PC-3 (cell line): ENCODE data around the gene ZCCHC3. TPM values are rescaled to one million over a fixed set of nuclear protein-coding genes. Genes with fewer than 3 reads are reported as not detected.

Experiments
- ATAC-seq: fragments of 200-7000 bp; cut with Tn5 transposase; 2 replicates; pipeline ENCODE4 v1.9.1; 2020; ENCODE audit warnings: mild to moderate bottlenecking, moderate library complexity
- BruUV-seq: library from RNA; stranded (reverse); fragments of 400-500 nt; replicated peaks from 2 replicates; lab custom pipeline; 2021; lab: Mats Ljungman, UMichigan
- CTCF ChIA-PET: fragments of 300-600 bp; sonication (Branson Sonifier 250); formaldehyde crosslinking; loops from one replicate; lab custom pipeline; 2022; ENCODE audit warnings: antibody characterized with exemption; lab: Charles Lee
- POLR2A ChIA-PET: fragments of 300-600 bp; sonication (Branson Sonifier 250); formaldehyde crosslinking; loops from one replicate; lab custom pipeline; 2022; ENCODE audit warnings: antibody characterized with exemption; ENCODE audit not compliant: unreplicated experiment; lab: Charles Lee
- DNase-seq: peaks from one replicate; pipeline ENCODE4 v3.0.0-alpha.2; 2015
- H2AFZ ChIP-seq: fragments of 300-600 bp; sonication (generic); 2 replicates; pipeline ENCODE4 v1.6.0; 2016; ENCODE audit warnings: antibody characterized with exemption, low read length
- H3F3A ChIP-seq: fragments of 300-600 bp; sonication (generic); one replicate; pipeline ENCODE4 v1.6.0; 2017; ENCODE audit warnings: antibody characterized with exemption, low read length, control low read depth, mild to moderate bottlenecking; ENCODE audit not compliant: unreplicated experiment
- H3K27ac ChIP-seq: fragments of 300-600 bp; sonication (generic); 2 replicates; pipeline ENCODE4 v1.5.1; 2016; ENCODE audit warnings: mild to moderate bottlenecking, low read length
- H3K27me3 ChIP-seq: fragments of 300-600 bp; sonication (generic); 2 replicates; pipeline ENCODE4 v1.6.1; 2016; ENCODE audit warnings: low read length, mixed read lengths
- H3K36me3 ChIP-seq: fragments of 300-600 bp; sonication (generic); 2 replicates; pipeline ENCODE4 v1.6.1; 2016; ENCODE audit warnings: low read depth, mixed run types, low read length, mixed read lengths
- H3K4me1 ChIP-seq: fragments of 300-600 bp; sonication (generic); 2 replicates; pipeline ENCODE4 v1.5.1; 2016; ENCODE audit warnings: low read length; ENCODE audit not compliant: insufficient read depth
- H3K4me2 ChIP-seq: fragments of 300-600 bp; sonication (generic); 2 replicates; pipeline ENCODE4 v1.6.0; 2016; ENCODE audit warnings: low read length
- H3K4me3 ChIP-seq: fragments of 300-600 bp; sonication (generic); 2 replicates; pipeline ENCODE4 v1.5.1; 2016; ENCODE audit warnings: mild to moderate bottlenecking, low read length, mixed read lengths
- H3K79me2 ChIP-seq: fragments of 300-600 bp; sonication (generic); 2 replicates; pipeline ENCODE4 v1.6.1; 2017; ENCODE audit warnings: low read length, mixed read lengths
- H3K9ac ChIP-seq: fragments of 300-600 bp; sonication (generic); 2 replicates; pipeline ENCODE4 v1.6.0; 2016; ENCODE audit warnings: mild to moderate bottlenecking, low read length
- H3K9me2 ChIP-seq: fragments of 300-600 bp; sonication (generic); replicated peaks from 2 replicates; pipeline ENCODE4 v1.6.1; 2016; ENCODE audit warnings: mixed run types, low read length, mixed read lengths
- H3K9me3 ChIP-seq: fragments of 300-600 bp; sonication (generic); 2 replicates; pipeline ENCODE4 v1.6.1; 2016; ENCODE audit warnings: low read length, mixed read lengths
- H4K20me1 ChIP-seq: fragments of 300-600 bp; sonication (generic); 2 replicates; pipeline ENCODE4 v1.6.1; 2016; ENCODE audit warnings: low read length, mixed read lengths
- EZH2 ChIP-seq: fragments of 300-600 bp; sonication (generic); IDR thresholded peaks from one replicate; pipeline ENCODE4 v1.6.1; 2017; ENCODE audit warnings: antibody characterized with exemption, mild to moderate bottlenecking, low read length; ENCODE audit not compliant: unreplicated experiment
- EZH2phosphoT487 ChIP-seq: fragments of 300-600 bp; sonication (generic); IDR thresholded peaks from 2 replicates; pipeline ENCODE4 v1.6.1; 2018; ENCODE audit warnings: mild to moderate bottlenecking, antibody characterized with exemption, low read length, borderline replicate concordance
- intact Hi-C: fragments of 100-400 bp; cut with micrococcal nuclease; formaldehyde crosslinking; loops from 2 replicates; pipeline ENCODE4 v1.9.0; 2023
- total RNA-seq: library from RNA; depleted of rRNA; stranded (reverse); fragments of >200 nt; gene quantifications from 2 replicates; pipeline ENCODE4 v1.2.3, GENCODE V29; 2014
- TF ChIP-seq, protein P1 (sequence below): fragments of 300-600 bp; sonication (generic); conservative IDR thresholded peaks from 2 replicates; pipeline ENCODE4 v1.5.1; 2017; ENCODE audit warnings: antibody characterized with exemption, low read depth, mild to moderate bottlenecking, low read length

ZCCHC3 gene
- total RNA-seq, 1 experiment from 2014 or later, result 18.5 TPM

DNA sequence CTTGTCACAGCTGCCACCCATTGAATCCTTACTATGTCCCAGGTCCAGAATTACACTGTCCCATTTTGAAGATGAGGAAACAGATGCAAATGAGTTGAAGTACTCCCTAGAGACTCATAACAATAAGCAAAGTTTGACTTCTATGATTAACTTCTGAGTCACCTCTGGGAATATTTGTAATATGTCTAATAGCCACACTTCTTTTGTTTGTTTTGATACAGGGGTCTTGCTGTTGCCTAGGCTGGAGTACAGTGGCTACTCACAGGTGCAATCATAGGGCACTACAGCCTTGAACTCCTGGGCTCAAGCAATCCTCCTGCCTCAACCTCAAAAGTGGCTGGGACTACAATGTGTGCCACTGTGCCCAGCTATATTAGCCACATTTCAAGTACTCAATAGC, 16.6 kb downstream of the ZCCHC3 start:
- H3F3A ChIP-seq, result no peaks in the 10 kb centered on the region
- H3K36me3 ChIP-seq, result no peaks in the 10 kb centered on the region
- H4K20me1 ChIP-seq, result no peaks in the 10 kb centered on the region
- H2AFZ ChIP-seq, result no peak overlapping the region
- intact Hi-C loops, result no loop called here
- ATAC-seq (peak; percentile 99), DNase-seq (peak; percentile 97)
- no peak overlapping the region for H3K4me3 ChIP-seq
- TF ChIP-seq EZH2, result no peak
- TF ChIP-seq EZH2phosphoT487, result peak; percentile 79
- no peaks in the 10 kb centered on the region for H3K9me3 ChIP-seq
- no TSS peak for BruUV-seq
- H3K9ac ChIP-seq, result no peak overlapping the region
- no peaks in the 10 kb centered on the region for H3K79me2 ChIP-seq
- H3K9me2 ChIP-seq, result no peaks in the 10 kb centered on the region
- peak overlapping the region; percentile 23 for H3K4me2 ChIP-seq
- no peak overlapping the region for H3K27ac ChIP-seq
- ChIA-PET POLR2A (no interaction called here), CTCF (no interaction called here)
- peaks cover 13% of the 10 kb centered on the region for H3K4me1 ChIP-seq
- H3K27me3 ChIP-seq, result no peaks in the 10 kb centered on the region

DNA sequence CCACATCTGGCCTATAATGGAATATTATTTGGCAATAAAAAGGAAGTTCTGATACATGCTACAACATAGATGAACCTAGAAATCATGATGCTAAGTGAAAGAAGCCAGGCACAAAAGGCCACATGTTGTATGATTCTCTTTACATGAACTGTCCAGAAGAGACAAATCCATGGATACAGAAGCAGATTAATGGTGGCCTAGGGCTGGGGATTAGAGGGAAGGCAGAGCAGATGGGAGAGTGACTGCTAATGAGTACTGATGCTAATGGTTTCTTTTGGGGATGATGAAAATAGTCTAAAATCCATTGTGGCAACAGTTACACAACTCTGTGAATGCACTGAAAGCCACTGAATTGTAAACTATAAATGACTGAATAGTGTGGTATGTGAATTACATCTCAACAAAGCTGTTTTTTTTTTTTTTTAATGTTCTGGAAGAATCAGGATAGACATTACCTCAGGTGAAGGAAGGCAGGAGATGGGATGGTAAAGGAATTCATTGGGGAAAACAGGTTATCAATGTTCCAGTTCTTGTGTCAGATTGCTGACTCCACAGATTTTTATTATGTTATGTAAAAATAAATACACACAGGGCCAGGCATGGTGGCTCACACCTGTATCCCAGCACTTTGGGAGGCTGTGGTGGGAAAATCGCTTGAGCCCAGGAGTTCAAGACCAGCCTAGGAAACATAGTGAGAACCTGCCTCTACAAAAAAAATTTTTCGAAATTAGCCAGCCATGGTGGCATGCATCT, 19.1 kb downstream of the ZCCHC3 start:
- H3K36me3 ChIP-seq, result no peaks in the 10 kb centered on the region
- no peak for DNase-seq
- no peak overlapping the region for H3K9ac ChIP-seq
- TF ChIP-seq, protein P1, sequence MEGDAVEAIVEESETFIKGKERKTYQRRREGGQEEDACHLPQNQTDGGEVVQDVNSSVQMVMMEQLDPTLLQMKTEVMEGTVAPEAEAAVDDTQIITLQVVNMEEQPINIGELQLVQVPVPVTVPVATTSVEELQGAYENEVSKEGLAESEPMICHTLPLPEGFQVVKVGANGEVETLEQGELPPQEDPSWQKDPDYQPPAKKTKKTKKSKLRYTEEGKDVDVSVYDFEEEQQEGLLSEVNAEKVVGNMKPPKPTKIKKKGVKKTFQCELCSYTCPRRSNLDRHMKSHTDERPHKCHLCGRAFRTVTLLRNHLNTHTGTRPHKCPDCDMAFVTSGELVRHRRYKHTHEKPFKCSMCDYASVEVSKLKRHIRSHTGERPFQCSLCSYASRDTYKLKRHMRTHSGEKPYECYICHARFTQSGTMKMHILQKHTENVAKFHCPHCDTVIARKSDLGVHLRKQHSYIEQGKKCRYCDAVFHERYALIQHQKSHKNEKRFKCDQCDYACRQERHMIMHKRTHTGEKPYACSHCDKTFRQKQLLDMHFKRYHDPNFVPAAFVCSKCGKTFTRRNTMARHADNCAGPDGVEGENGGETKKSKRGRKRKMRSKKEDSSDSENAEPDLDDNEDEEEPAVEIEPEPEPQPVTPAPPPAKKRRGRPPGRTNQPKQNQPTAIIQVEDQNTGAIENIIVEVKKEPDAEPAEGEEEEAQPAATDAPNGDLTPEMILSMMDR, result no peak
- TF ChIP-seq EZH2 (no peak), EZH2phosphoT487 (no peak)
- no TSS peak for BruUV-seq
- CTCF ChIA-PET, result no interaction called here
- peaks cover 13% of the 10 kb centered on the region for H3K4me1 ChIP-seq
- H3F3A ChIP-seq, result no peaks in the 10 kb centered on the region
- intact Hi-C loops, result no loop called here
- no peaks in the 10 kb centered on the region for H4K20me1 ChIP-seq
- no peak overlapping the region for H3K4me3 ChIP-seq
- no peaks in the 10 kb centered on the region for H3K79me2 ChIP-seq
- H2AFZ ChIP-seq, result no peak overlapping the region
- no peak overlapping the region for H3K4me2 ChIP-seq
- POLR2A ChIA-PET, result no interaction called here
- no peak overlapping the region for H3K27ac ChIP-seq
- no peaks in the 10 kb centered on the region for H3K9me3 ChIP-seq
- no peaks in the 10 kb centered on the region for H3K9me2 ChIP-seq
- no peak for ATAC-seq
- no peaks in the 10 kb centered on the region for H3K27me3 ChIP-seq

DNA sequence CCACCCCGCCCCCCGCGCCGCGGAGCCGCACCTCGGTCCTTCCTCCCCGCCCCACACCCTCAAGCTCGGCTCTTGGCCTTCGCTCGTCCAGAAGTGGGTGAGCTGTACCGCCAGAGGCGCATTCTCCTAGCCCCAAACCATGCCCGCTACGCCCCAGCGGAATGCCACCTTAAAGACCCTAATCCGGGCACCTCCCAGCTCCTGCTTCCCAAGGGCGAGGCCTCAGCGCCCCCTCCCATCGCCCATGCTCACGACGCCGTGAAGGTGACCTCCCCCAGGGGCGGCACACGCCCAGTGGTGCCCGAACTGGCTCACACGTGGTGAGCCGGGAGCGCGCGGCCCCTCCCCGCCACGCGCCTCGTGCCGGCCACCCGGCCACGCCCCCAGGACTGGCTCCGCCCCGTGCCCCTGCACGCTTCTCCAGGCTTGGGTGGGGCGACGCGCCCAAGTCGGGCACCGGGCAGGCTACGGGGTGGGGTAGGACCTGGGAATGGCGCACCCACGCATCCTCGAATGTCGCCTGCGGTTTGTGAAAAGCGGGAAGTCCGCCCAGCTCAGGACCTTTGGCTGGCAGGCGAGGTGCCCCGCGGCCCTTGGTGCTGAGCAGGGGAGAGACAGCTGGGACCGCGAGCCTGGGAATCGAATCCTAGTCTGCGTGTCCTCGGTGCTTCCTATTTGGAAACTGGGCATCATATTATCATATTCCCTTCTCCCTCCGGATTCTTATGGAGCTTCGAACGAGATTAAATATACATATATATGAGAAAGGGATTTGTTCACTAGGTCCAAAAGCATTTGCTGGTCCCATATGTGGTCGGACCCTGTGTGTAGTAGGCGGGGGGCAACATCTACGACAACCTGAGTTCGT, 27.0 kb downstream of the ZCCHC3 start:
- intact Hi-C loops, result loop anchor here (1.0 to 5.0 kb wide), 2 partner anchors 27 to 87 kb away; partner anchors contain the start of gene ZCCHC3

More for the DNA sequence above, 27.0 kb downstream of the ZCCHC3 start:
- CTCF ChIA-PET, result interaction anchor here (0.5 to 0.8 kb wide), 3 partner anchors 38 to 107 kb away, joined by 4 to 5 read pairs (median 5); no protein-coding TSS in a partner anchor
- Histone ChIP-seq H3K36me3 (no peaks in the 10 kb centered on the region), H3F3A (no peaks in the 10 kb centered on the region), H3K9me3 (no peaks in the 10 kb centered on the region), H3K4me1 (peaks cover 29% of the 10 kb centered on the region), H3K9ac (peak overlapping the region; percentile 17), H4K20me1 (peaks cover 5% of the 10 kb centered on the region), H3K27ac (peak overlapping the region; percentile 71), H3K4me3 (peak overlapping the region; percentile 69), H3K9me2 (no peaks in the 10 kb centered on the region), H3K27me3 (no peaks in the 10 kb centered on the region), H3K4me2 (peak overlapping the region; percentile 91), H3K79me2 (peaks cover 26% of the 10 kb centered on the region), H2AFZ (peak overlapping the region; percentile 73)
- TF ChIP-seq EZH2 (no peak), EZH2phosphoT487 (peak; percentile 99)
- TF ChIP-seq, protein P1, result 0 out of 2 replicates have a peak, but pooled peaks have one; percentile 21
- BruUV-seq, result TSS peak; percentile 99
- DNase-seq (peak; percentile 97), ATAC-seq (peak; percentile 55)
- POLR2A ChIA-PET, result interaction anchor here (0.5 to 0.7 kb wide), 5 partner anchors 14 to 60 kb away, joined by 3 to 4 read pairs (median 3); no protein-coding TSS in a partner anchor
